GM12865 (cell line): ENCODE measurements around the gene SLC6A16.
A peak's percentile ranks its signal among the peaks of the same experiment; 100 is the strongest.
"Not testable (repeated sequence)": the region's sequence is repeated elsewhere in the genome, so short reads cannot be mapped to it uniquely, and the experiment has no call there.

Source experiments
- DNase-seq: peaks from one replicate; pipeline ENCODE4 v3.0.0; 2010; ENCODE audit warnings: low read depth
- H3K4me3 ChIP-seq: 2 replicates; pipeline ENCODE4 v1.5.1; 2011; ENCODE audit warnings: mild to moderate bottlenecking, low read depth, low read length, control low read depth
- TF ChIP-seq, protein P1 (sequence below): IDR thresholded peaks from 2 replicates; pipeline ENCODE4 v1.5.1; 2011; ENCODE audit warnings: low read length, control low read depth, low read depth, inconsistent platforms; ENCODE audit not compliant: insufficient read depth; ENCODE audit errors: missing control alignments

The SLC6A16 gene

DNA sequence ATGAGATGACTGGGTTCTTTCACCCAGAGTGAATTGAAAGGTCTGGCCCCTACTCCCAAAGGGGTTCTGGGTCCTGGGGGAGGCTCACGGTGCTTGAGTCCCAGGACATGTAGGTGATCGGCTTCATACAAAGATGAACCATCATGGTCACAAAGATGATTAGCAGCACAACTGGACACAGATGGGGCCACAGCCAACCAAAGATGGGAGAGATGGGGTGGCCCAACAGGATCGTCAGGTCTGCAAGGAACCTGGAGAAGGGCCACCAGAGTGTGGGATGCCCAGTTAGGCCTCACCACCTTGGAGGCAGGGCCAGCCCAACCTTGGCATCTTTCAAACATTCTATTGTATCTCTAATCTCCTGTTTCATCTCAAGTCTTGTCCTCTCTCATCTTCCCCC lies 34.5 kb downstream of the SLC6A16 start:
- DNase-seq, result no peak
- TF ChIP-seq, protein P1, sequence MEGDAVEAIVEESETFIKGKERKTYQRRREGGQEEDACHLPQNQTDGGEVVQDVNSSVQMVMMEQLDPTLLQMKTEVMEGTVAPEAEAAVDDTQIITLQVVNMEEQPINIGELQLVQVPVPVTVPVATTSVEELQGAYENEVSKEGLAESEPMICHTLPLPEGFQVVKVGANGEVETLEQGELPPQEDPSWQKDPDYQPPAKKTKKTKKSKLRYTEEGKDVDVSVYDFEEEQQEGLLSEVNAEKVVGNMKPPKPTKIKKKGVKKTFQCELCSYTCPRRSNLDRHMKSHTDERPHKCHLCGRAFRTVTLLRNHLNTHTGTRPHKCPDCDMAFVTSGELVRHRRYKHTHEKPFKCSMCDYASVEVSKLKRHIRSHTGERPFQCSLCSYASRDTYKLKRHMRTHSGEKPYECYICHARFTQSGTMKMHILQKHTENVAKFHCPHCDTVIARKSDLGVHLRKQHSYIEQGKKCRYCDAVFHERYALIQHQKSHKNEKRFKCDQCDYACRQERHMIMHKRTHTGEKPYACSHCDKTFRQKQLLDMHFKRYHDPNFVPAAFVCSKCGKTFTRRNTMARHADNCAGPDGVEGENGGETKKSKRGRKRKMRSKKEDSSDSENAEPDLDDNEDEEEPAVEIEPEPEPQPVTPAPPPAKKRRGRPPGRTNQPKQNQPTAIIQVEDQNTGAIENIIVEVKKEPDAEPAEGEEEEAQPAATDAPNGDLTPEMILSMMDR, result no peak
- H3K4me3 ChIP-seq, result no peak overlapping the region

DNA sequence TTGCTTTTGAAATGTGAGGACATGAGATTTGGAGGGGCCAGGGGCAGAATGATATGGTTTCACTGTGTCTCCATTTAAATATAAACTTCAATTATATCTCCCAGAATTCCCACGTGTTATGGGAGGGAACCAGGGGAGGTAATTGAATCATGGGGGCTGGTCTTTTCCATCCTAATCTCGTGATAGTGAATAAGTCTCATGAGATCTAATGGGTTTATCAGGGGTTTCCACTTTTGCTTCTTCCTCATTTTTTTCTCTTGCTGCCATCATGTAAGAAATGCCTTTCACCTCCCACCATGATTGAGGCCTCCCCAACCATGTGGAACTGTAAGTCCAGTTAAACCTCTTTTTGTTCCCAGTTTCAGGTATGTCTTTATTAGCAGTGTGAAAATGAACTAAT lies 35.7 kb downstream of the SLC6A16 start:
- DNase-seq, result not testable (repeated sequence)

DNA sequence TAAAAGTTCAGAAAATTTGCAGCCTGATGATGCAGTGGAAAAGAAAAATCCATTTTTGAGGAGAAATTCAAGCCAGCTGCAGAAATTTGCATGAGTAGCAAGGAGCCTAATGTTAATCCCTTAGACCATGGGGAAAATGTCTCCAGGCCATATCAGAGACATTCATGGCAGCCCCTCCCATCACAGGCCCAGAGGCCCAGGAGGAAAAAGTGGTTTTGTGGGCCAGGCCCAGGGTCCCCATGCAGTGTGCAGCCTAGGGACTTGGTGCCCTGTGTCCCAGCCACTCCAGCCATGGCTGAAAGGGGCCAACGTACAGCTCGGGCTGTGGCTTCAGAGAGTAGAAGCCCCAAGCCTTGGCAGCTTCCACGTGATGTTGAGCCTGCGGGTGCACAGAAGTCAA lies 36.8 kb downstream of the SLC6A16 start:
- not testable (repeated sequence) for H3K4me3 ChIP-seq, DNase-seq

More for the DNA sequence above, 35.7 kb downstream of the SLC6A16 start:
- not testable (repeated sequence) for H3K4me3 ChIP-seq

- DNase-seq, result no peak
- TF ChIP-seq, protein P1, result no peak
- H3K4me3 ChIP-seq, result no peak overlapping the region
Observed at GRCh38 chr19:49287141-49287770, 37.7 kb downstream of the SLC6A16 start.

GRCh38 chr19:49282184-49282583 lies 42.8 kb downstream of the SLC6A16 start:
- no peak overlapping the region for H3K4me3 ChIP-seq
- DNase-seq, result no peak
- TF ChIP-seq, protein P1, result no peak

- no peak for DNase-seq
- TF ChIP-seq, protein P1, result no peak
- H3K4me3 ChIP-seq, result no peak overlapping the region
Observed at GRCh38 chr19:49272204-49272603, 52.8 kb downstream of the SLC6A16 start.

GRCh38 chr19:49271080-49271753 lies 53.8 kb downstream of the SLC6A16 start:
- TF ChIP-seq, protein P1, result no peak
- no peak for DNase-seq
- no peak overlapping the region for H3K4me3 ChIP-seq

DNA sequence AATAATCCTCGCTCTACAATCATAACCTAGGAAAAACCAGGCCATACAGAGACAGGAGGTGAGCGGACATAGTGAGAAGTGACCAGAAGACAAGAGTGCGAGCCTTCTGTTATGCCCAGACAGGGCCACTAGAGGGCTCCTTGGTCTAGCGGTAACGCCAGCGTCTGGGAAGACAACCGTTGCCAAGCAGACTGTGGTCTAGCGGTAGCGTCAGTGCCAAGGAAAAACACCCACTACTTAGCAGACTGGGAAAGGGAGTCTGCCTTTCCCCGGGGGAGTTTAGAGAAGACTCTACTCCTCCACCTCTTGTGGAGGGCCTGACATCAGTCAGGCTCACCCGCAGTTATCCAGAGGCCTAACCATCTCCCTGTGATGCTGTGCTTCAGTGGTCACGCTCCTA lies 58.6 kb downstream of the SLC6A16 start:
- H3K4me3 ChIP-seq, result not testable (repeated sequence)
- TF ChIP-seq, protein P1, result peak; percentile 51
- peak; percentile 48 for DNase-seq
